ENCODE measurements around the gene ANGEL2.

- TF ChIP-seq EZH2 (IDR thresholded peaks at IDR 0.05; ENCODE audit: low read depth, unreplicated experiment) (no peak), CTCF (conservative IDR thresholded peaks at IDR 0.05; ENCODE audit: low read depth in 2 of 2) (no peak), ZNF114 (CRISPR knock-in tag; IDR thresholded peaks at IDR 0.05) (no peak), POLR2AphosphoS5 (IDR thresholded peaks at IDR 0.05; ENCODE audit: low read depth) (0 out of 2 replicates have a peak, but pooled peaks have one; percentile 12), REST (IDR thresholded peaks at IDR 0.05; ENCODE audit: unreplicated experiment) (no peak), EZH2phosphoT487 (IDR thresholded peaks at IDR 0.05; ENCODE audit: unreplicated experiment) (no peak), CREB1 (CRISPR knock-in tag; IDR thresholded peaks at IDR 0.05; ENCODE audit: low read depth) (no peak), NANOG (IDR thresholded peaks at IDR 0.05; ENCODE audit: borderline replicate concordance) (no peak), ZNF331 (CRISPR knock-in tag; IDR thresholded peaks at IDR 0.05; ENCODE audit: low read depth) (no peak)
- TF ChIP-seq, protein P1, sequence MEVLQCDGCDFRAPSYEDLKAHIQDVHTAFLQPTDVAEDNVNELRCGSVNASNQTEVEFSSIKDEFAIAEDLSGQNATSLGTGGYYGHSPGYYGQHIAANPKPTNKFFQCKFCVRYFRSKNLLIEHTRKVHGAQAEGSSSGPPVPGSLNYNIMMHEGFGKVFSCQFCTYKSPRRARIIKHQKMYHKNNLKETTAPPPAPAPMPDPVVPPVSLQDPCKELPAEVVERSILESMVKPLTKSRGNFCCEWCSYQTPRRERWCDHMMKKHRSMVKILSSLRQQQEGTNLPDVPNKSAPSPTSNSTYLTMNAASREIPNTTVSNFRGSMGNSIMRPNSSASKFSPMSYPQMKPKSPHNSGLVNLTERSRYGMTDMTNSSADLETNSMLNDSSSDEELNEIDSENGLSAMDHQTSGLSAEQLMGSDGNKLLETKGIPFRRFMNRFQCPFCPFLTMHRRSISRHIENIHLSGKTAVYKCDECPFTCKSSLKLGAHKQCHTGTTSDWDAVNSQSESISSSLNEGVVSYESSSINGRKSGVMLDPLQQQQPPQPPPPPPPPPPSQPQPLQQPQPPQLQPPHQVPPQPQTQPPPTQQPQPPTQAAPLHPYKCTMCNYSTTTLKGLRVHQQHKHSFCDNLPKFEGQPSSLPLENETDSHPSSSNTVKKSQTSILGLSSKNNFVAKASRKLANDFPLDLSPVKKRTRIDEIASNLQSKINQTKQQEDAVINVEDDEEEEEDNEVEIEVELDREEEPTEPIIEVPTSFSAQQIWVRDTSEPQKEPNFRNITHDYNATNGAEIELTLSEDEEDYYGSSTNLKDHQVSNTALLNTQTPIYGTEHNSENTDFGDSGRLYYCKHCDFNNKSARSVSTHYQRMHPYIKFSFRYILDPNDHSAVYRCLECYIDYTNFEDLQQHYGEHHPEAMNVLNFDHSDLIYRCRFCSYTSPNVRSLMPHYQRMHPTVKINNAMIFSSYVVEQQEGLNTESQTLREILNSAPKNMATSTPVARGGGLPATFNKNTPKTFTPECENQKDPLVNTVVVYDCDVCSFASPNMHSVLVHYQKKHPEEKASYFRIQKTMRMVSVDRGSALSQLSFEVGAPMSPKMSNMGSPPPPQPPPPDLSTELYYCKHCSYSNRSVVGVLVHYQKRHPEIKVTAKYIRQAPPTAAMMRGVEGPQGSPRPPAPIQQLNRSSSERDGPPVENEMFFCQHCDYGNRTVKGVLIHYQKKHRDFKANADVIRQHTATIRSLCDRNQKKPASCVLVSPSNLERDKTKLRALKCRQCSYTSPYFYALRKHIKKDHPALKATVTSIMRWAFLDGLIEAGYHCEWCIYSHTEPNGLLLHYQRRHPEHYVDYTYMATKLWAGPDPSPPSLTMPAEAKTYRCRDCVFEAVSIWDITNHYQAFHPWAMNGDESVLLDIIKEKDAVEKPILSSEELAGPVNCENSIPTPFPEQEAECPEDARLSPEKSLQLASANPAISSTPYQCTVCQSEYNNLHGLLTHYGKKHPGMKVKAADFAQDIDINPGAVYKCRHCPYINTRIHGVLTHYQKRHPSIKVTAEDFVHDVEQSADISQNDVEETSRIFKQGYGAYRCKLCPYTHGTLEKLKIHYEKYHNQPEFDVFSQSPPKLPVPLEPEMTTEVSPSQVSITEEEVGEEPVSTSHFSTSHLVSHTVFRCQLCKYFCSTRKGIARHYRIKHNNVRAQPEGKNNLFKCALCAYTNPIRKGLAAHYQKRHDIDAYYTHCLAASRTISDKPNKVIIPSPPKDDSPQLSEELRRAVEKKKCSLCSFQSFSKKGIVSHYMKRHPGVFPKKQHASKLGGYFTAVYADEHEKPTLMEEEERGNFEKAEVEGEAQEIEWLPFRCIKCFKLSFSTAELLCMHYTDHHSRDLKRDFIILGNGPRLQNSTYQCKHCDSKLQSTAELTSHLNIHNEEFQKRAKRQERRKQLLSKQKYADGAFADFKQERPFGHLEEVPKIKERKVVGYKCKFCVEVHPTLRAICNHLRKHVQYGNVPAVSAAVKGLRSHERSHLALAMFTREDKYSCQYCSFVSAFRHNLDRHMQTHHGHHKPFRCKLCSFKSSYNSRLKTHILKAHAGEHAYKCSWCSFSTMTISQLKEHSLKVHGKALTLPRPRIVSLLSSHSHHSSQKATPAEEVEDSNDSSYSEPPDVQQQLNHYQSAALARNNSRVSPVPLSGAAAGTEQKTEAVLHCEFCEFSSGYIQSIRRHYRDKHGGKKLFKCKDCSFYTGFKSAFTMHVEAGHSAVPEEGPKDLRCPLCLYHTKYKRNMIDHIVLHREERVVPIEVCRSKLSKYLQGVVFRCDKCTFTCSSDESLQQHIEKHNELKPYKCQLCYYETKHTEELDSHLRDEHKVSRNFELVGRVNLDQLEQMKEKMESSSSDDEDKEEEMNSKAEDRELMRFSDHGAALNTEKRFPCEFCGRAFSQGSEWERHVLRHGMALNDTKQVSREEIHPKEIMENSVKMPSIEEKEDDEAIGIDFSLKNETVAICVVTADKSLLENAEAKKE (CRISPR knock-in tag; IDR thresholded peaks at IDR 0.05): no peak
- TF ChIP-seq, protein P2, sequence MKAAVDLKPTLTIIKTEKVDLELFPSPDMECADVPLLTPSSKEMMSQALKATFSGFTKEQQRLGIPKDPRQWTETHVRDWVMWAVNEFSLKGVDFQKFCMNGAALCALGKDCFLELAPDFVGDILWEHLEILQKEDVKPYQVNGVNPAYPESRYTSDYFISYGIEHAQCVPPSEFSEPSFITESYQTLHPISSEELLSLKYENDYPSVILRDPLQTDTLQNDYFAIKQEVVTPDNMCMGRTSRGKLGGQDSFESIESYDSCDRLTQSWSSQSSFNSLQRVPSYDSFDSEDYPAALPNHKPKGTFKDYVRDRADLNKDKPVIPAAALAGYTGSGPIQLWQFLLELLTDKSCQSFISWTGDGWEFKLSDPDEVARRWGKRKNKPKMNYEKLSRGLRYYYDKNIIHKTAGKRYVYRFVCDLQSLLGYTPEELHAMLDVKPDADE (IDR thresholded peaks at IDR 0.05): no peak
Measured at GRCh38 chr1:212975111-212975918, 40.4 kb downstream of the ANGEL2 start.
